Measurements from ENCODE around the gene DOCK10. TPM values are rescaled to one million over a fixed set of nuclear protein-coding genes. Genes with fewer than 3 reads are reported as not detected.

DOCK10 gene
- total and polyA plus RNA-seq, 3 donors from 2014 or later, result 2.9 to 20.2 (median 11.4) TPM

DNA sequence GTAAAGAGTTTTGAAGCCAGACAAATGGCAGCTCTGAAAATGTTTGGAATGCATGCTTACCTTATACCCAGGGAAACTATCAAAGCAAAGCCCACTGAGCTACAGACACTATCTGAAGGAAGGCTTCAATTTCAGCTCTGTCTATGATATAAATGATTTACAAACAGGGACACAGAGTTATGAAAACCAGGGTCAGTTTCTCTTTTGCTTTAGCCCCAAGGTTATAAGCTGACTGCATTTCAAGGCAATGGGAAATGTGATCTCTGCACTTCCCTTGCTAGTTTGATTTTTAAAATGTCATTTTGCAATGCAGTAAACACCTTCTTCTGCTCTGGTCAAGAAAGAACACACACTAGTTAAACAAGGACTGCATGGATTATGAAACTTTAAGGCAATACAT lies 260.9 kb downstream of the DOCK10 start:
- no peaks in the 10 kb centered on the region for H3K27me3 ChIP-seq
- no peaks in the 10 kb centered on the region for H3K4me1 ChIP-seq
- intact Hi-C loops (cut with DNase I; ENCODE audit: low total_unique reads), result no loop called here
- no peak for DNase-seq
- TF ChIP-seq CTCF (IDR thresholded peaks at IDR 0.05) (no peak), POLR2A (IDR thresholded peaks at IDR 0.05) (no peak)
- no peaks in the 10 kb centered on the region for H3K9me3 ChIP-seq
- no peak overlapping the region for H3K27ac ChIP-seq
- no peak overlapping the region for H3K4me3 ChIP-seq
- no peaks in the 10 kb centered on the region for H3K36me3 ChIP-seq (ENCODE audit: low read depth, missing control alignments)

DNA sequence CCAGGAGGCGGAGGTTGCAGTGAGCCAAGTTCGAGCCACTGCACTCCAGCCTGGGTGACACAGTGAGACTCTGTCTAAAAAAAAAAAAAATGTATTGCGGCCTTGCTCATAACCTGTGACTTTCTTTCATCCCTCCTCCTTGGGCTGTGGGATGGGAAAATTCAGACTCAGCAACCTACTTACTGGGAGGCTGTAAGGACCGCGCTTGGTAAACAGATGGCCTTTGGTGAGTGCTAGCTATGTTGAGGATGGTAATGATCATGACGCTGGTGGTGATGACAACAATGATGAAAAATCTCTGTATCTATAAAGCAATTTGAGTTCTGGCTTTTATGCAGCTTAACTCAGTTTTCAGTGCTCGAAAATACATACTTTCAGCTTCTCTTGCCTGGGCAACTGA lies 261.4 kb downstream of the DOCK10 start:
- Histone ChIP-seq H3K27me3 (no peaks in the 10 kb centered on the region), H3K36me3 (ENCODE audit: low read depth, missing control alignments) (no peaks in the 10 kb centered on the region), H3K4me3 (no peak overlapping the region), H3K9me3 (no peaks in the 10 kb centered on the region), H3K4me1 (no peaks in the 10 kb centered on the region), H3K27ac (peak overlapping the region; percentile 29 to 65)
- DNase-seq, result no peak
- WGBS, 2 donors, result 88 to 92% methylated on average over 7 of the region's 7 CpGs
- intact Hi-C loops (cut with DNase I; ENCODE audit: low total_unique reads), result no loop called here
- TF ChIP-seq POLR2A (IDR thresholded peaks at IDR 0.05), result no peak
- no peak for TF ChIP-seq CTCF (IDR thresholded peaks at IDR 0.05)

GRCh38 chr2:224780106-224780505 lies 262.2 kb downstream of the DOCK10 start:
- DNase-seq, result peak; percentile 41
- Histone ChIP-seq H3K4me1 (no peaks in the 10 kb centered on the region), H3K36me3 (ENCODE audit: low read depth, missing control alignments) (no peaks in the 10 kb centered on the region), H3K27me3 (no peaks in the 10 kb centered on the region), H3K9me3 (no peaks in the 10 kb centered on the region), H3K4me3 (no peak overlapping the region), H3K27ac (peak overlapping the region; percentile 53 to 65)
- TF ChIP-seq POLR2A (IDR thresholded peaks at IDR 0.05) (no peak), CTCF (IDR thresholded peaks at IDR 0.05) (no peak)
- intact Hi-C loops (cut with DNase I; ENCODE audit: low total_unique reads), result no loop called here
- 64% methylated on average over 2 of the region's 2 CpGs for WGBS, 2 donors

- TF ChIP-seq CTCF (IDR thresholded peaks at IDR 0.05) (peak; percentile 43 to 88 (median 77)), POLR2A (IDR thresholded peaks at IDR 0.05) (no peak)
- H3K4me3 ChIP-seq, result no peak overlapping the region
- no peak overlapping the region for H3K27ac ChIP-seq
- H3K36me3 ChIP-seq (ENCODE audit: low read depth, missing control alignments), result no peaks in the 10 kb centered on the region
- peak; percentile 76 for DNase-seq
- no peaks in the 10 kb centered on the region for H3K27me3 ChIP-seq
- no peaks in the 10 kb centered on the region for H3K4me1 ChIP-seq
- WGBS, 2 donors, result 41 to 54% methylated on average over 3 of the region's 3 CpGs
- intact Hi-C loops (cut with DNase I; ENCODE audit: low total_unique reads), result no loop called here
- H3K9me3 ChIP-seq, result no peaks in the 10 kb centered on the region
Observed at GRCh38 chr2:224778474-224778877, 263.8 kb downstream of the DOCK10 start.

DNA sequence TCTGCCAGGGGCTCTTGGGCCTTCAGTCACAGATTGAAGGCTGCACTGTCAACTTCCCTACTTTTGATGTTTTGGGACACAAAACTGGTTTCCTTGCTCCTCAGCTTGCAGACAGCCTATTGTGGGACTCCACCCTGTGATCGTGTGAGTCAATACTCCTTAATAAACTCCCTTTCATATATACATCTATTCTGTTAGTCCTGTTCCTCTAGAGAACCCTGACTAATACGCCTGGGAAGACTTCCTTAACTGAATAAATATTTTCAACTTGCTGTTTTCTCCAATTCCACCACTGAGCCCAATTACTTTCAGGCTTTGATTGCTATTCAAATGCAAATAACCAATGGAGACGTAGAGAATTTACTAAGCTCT lies 264.7 kb downstream of the DOCK10 start:
- intact Hi-C loops (cut with DNase I; ENCODE audit: low total_unique reads), result no loop called here
- TF ChIP-seq POLR2A (IDR thresholded peaks at IDR 0.05) (no peak), CTCF (IDR thresholded peaks at IDR 0.05) (no peak)

More for the DNA sequence above, 264.7 kb downstream of the DOCK10 start:
- DNase-seq, result no peak
- H3K36me3 ChIP-seq (ENCODE audit: low read depth, missing control alignments), result no peaks in the 10 kb centered on the region
- WGBS, 2 donors, result 95 to 100% methylated on average over 3 of the region's 3 CpGs
- no peaks in the 10 kb centered on the region for H3K27me3 ChIP-seq
- no peaks in the 10 kb centered on the region for H3K4me1 ChIP-seq
- H3K9me3 ChIP-seq, result no peaks in the 10 kb centered on the region
- no peak overlapping the region for H3K27ac ChIP-seq
- no peak overlapping the region for H3K4me3 ChIP-seq

Data from testis (tissue), 3 donors.